ENCODE measurements around the gene CELSR1.

Gene CELSR1

DNA sequence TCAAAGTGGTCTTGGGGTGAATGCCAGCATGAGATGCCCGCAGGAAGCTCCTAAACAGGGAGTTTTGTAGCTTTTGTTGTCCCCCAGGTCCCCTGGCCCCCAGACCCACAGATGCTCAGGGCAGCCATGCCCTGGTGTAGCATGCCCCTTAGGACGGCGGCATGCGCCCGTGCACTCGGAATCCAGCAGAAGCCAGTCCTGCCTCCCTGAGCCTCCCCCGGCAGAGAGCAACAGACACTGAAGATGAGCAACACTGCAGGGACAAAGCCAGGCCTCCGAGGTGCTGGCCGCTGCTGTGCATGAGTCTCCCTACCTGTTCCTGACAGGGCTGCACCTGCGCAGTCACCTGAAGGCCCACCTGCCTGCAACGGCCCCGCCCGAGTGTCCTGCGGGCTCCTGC is 142.8 kb downstream of the CELSR1 start:
- DNase-seq (ENCODE audit: low read depth), result no peak

GRCh38 chr22:46393873-46394272 is 143.5 kb downstream of the CELSR1 start:
- DNase-seq (ENCODE audit: low read depth), result no peak

- no peak for DNase-seq (ENCODE audit: low read depth)
These were observed 145.1 kb downstream of the CELSR1 start for GRCh38 chr22:46392137-46392844.

DNA sequence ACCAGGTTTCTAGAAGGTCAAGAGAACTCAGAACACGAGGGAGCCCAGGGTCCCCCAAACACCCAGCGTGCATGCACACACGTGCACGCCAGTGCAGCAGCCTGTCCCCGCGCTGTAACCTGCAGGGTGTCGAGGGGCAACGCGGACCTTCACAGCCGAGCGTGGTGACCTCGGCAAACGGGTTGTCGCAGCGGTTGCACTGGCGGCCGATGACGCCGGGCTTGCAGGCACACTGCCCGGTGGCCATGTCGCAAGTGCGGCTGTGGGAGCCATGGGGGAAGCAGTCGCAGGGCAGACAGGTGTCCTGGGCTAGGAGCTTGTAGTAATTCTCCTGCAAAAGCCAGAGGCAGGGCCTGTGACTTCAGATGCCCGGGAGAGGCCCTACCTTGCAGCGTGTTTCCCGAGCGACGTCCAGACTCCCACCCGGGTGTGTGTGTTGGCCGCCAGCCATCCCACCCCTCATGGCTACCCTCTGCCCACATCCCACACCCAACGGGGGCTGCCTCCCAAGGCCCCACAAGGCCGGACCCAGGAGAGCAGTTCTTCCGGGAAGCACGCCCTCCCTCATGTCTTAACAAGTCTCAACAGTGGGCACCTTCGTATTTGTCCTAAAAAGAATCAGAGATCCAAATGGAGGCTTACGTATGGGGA is 145.8 kb downstream of the CELSR1 start:
- no peak for DNase-seq (ENCODE audit: low read depth)

DNA sequence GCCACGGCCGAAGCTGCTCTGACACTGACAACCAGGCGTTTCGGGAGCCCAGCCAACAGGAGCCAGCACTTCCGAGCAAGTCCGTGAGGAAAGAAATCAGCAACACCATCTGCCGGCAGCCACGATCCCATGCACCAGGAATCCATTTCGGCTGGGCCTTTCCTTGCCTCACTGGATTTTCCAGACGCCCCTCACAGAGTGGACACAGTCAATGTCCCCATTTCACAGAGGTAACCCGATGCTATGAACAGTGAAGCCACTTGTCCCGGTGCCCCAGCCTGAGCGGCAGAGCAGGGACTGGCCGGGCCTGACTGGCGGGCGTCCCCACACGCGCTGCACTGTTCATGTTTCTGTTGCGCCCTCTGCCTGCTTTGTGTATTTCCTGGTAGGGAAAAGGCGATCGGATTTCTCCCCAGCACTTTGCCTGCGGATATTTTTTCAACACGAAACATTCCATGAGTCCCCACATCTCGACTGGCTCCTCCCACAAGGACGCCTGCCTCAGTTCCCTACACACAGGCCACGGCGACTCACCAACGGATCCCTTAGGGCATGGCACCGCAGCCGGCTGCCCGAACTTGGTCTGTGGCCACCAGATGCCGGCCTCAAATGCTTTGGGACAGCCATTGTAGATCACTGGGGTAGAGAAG is 146.6 kb downstream of the CELSR1 start:
- no peak for DNase-seq (ENCODE audit: low read depth)

- no peak for DNase-seq (ENCODE audit: low read depth)
These were observed 147.2 kb downstream of the CELSR1 start for GRCh38 chr22:46390105-46390651.

- no peak for DNase-seq (ENCODE audit: low read depth)
These were observed 148.3 kb downstream of the CELSR1 start for GRCh38 chr22:46389081-46389480.

DNA sequence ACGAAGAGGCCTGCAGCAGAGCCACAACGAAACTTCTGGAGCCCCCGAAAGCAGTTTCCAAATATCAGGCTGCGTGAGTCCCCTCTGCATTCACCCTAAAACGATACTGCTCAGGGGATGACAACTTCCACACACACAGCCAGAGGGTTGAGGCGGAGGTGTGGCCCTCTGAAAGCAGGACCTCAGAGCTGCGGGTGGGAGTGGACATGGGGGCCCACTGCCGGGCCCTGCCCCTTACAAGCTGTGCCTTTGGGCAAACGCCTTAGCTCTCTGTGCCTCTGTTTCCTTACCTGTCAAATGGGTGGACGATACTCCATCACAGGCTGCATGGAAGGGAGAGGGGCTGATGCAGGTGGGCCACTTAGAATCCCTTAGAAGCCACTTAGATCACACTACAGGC is 148.8 kb downstream of the CELSR1 start:
- no peak for DNase-seq (ENCODE audit: low read depth)

- DNase-seq (ENCODE audit: low read depth), result no peak
These were observed 149.7 kb downstream of the CELSR1 start for GRCh38 chr22:46387748-46388147.

DNA sequence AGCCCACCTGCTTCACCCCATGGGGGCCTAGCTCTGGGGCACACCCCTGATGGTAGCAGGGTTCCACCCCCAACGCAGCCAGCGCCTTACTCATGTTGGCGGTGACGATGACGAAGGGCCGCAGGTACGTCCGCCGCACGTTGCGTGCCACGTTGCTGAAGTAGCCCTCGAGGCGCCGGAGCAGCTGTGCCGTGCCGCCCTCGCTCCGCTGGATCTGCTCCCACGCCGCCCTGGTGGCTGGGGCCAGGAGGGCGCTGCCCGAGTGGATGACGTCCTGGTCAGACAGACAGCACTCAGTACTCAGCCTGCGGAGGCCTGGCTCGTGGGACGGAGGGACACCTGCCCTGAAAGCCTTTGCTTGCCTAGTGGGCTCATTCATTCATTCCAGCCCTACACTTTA is 151.1 kb downstream of the CELSR1 start:
- no peak for DNase-seq (ENCODE audit: low read depth)

GRCh38 chr22:46382524-46382923 is 154.9 kb downstream of the CELSR1 start:
- DNase-seq (ENCODE audit: low read depth), result no peak

DNA sequence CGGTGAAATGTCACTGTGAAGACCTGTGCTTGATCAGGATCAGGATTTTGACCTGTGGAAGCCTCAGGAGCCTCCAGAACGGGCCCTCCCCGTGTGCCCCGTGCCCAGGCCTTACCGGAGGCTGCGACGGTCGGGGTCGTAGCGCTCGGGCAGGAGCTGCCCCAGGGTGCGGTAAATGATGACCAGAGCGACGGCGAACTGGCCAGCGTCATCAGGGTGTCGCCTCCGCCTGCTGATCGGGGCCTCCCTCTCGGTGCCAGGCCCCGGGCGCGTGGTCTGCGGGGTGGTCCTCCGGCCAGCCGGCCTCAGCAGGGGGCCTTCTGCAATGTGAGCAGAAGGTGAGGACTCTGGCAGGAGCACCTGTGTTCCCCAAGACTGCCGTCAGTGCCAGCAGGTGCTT is 155.7 kb downstream of the CELSR1 start:
- no peak for DNase-seq (ENCODE audit: low read depth)

GRCh38 chr22:46381142-46381541 is 156.3 kb downstream of the CELSR1 start:
- no peak for DNase-seq (ENCODE audit: low read depth)

DNA sequence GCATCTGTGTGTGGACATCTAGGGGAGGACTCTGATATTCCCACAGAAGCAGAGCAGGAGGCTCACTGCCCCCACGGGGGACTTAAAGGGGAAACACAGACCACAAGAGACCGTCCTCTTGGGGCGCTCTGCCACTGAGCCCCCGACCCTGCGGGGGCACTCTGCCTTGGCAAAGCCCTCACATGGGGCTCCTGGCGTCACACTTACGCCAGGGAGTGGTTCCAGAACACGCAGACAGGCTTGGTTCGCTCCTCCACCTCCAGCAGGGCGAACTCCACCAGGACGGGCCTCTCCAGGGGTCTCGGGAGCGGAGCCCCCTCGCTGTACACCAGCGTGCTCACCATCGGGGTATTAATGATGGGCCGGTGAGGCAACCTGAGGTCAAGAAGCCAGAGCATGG is 156.8 kb downstream of the CELSR1 start:
- DNase-seq (ENCODE audit: low read depth), result no peak

DNA sequence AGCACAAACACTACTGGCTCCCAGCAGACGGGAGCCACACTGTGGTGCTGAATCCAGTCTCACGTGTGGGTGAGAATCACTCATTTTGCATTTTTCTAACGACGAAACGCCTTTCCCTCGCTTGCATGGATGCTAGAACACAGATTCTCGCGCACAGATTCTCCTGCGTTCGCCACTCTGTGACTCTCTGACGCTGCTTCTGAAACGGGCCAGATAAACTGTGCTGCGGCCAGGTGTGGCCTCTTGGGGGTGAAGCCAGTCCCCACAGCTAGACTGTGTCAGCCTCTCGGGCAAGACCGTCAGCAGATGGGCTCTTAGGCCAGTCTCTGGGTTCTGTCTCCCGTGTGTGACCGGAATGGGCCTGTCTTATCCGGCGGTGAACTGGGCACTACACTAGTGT is 157.4 kb downstream of the CELSR1 start:
- no peak for DNase-seq (ENCODE audit: low read depth)

- no peak for DNase-seq (ENCODE audit: low read depth)
These were observed 158.1 kb downstream of the CELSR1 start for GRCh38 chr22:46379066-46379930.

DNA sequence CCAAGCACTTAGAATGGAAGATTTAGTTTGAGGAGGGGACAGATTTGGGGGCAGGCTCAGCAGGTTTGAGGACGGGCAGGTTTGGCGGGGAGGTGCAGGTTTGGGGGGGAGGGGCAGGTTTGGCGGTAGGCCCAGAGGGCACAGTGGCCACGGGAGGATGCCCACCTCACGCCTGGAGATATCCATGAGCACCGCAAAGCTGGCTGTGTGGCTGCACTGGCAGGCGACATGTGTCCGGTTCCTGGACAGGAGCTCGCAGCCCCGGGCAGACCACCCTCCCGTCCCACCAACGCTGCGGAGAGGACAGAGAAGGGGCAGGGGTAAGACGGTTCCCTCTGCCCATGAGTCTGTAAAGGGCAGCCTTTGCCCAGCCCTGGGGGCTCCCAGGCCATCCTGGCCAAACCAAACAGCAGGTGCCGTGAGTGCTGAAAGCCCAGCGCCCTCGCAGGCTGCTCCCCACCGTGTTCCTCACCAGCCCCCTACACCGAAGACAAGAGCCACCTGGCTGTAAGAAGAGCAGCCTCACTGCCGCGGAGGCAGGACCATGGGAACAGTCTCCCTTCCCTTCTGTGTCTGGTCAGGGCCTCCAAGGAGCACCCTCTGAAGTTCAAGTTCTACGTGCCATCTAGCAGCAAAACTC is 158.9 kb downstream of the CELSR1 start:
- DNase-seq (ENCODE audit: low read depth), result no peak

DNA sequence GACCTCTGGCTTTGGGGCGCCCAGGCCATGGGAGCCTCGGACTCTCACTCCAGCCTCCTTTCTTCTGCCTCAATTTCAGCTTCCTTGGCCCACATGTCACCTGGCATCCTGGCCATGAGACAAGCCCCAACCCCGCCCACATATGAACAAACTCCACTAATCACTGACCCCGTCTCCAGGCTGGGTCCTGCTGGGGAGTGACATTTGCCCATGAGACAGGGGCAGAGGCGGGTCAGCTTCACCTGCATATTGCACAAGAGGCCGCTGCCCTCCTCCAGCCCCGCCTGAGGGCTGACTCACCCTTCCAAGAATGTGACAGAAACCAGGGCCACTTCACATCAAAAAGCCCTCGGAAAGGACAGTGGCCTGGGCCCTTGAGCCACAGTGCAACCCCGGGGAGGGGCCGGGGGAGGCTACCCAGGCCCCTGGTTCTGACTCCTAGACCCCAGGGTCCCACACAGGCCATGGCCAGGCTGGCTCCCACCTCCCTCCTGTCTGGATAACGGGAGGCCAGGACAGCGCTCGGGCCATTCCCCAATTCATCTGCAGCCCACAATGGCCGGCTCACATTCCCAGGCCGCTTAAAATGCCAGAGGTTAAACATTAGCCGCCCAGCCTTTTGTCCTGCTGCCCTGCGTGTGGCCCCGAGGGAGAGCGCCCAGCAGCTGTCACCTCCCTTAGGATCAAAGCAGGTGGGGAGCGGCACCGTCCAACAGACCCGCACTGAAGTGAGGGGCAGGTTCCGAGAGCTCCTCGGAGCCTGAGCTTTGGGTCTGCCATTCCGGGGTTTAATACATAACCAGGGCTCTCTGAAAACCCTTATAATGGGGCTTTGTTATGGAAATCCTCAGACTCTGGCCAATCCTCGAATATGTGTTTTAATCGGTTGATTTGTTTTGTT is 159.6 kb downstream of the CELSR1 start:
- no peak for DNase-seq (ENCODE audit: low read depth)

GRCh38 chr22:46376908-46377524 is 160.4 kb downstream of the CELSR1 start:
- no peak for DNase-seq (ENCODE audit: low read depth)

DNA sequence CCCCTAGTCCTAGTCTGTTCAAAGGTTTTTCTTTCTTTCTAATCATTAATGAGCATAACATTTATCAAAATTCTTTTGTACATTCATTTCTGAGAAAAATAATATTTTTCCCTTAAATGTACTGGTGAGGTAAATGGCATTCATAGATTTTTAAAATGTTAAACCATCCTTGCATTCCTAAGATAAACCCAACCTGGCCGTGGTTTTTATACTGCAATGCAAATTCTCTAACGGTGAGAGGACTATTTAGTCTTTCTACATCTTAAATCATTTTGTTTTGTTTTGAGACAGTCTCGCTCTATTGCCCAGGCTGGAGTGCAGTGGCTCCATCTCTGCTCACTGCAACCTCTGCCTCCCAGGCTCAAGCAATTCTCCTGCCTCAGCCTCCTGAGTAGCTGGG is 161.3 kb downstream of the CELSR1 start:
- DNase-seq (ENCODE audit: low read depth), result no peak

Data from activated gamma-delta T cell treated with anti-CD3 and anti-CD28 coated beads, Interleukin-2, amount 50 U/mL, for 16 hours (primary cell).